ENCODE results near the gene ATP11B.

The ATP11B gene

DNA sequence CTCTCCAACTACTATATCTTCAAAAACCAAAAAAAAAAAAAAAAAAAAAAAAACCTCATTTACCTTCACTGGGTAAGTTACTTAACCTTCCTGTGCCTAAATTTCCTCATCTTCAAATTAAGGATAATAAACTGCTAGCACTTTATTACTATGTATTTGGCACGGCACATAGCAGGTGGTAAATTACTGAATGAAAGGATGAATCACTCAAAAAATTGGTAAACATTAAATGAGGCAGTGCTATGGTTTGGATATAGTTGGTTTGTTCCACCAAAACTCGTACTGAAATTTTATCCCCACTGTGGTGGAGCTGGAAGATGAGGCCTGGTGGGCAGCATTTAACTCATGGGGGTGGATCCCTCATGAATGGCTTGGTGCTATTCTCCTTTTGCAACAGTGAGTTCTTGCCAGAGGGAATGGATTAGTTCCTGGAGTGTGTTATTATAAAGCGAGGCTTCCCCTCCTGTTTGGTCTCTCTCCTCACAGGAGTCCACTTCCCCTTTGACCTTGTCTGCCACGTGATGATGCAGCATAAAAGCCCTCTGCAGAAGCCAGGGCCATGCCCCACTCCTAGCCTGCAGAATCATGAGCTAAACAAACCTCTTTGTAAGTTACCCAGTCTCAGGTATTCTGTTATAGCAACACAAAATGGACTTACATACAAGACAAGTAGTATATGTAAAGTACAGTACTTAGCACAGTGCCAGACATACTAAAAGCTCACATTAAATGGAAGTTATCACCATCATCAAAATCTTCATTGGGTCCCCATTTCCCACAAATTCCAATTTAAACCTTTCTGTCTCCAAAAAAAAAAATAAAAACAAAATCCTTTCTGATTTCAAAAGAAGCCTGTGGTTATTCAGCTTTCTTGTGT, 166.4 kb downstream of the ATP11B start:
- peak; percentile 28 for DNase-seq

DNA sequence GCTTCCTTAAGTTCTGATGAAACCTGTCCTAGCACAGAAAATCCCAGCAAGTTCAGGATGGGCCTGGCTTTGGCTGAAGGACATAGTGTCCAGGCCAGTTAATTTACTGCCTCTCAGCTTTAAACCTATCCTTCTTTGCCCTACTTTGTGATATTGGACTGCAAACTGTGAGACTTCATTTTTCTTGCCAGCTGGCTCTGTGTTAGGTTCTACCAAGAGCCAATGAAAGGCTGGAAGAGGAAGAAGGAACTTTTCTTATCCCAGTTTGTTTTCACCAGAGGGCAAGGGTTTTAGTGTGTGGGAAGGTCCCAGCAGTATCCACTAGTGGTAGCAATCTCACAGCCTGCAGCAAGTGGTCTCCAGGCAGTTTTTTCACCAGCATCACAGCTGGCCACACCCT, 168.9 kb downstream of the ATP11B start:
- DNase-seq, result peak; percentile 65

DNA sequence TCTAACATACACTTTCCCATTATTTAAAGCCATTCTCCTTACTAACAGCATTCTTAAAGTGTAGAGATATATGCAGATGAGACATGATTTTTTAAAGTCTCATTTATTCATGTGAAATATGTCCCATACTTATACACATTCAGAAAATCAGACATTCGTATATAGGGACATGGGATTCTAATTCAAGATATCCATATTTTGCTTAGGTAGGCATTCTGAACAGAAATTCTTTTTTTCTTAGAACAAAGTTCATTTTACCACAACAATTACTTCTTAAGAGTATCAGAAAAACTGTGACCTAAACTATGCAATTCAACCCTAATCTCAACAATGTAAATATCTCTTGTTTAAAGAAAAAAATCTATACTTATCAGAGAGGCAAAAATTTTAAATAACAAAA, 170.9 kb downstream of the ATP11B start:
- no peak for DNase-seq

DNA sequence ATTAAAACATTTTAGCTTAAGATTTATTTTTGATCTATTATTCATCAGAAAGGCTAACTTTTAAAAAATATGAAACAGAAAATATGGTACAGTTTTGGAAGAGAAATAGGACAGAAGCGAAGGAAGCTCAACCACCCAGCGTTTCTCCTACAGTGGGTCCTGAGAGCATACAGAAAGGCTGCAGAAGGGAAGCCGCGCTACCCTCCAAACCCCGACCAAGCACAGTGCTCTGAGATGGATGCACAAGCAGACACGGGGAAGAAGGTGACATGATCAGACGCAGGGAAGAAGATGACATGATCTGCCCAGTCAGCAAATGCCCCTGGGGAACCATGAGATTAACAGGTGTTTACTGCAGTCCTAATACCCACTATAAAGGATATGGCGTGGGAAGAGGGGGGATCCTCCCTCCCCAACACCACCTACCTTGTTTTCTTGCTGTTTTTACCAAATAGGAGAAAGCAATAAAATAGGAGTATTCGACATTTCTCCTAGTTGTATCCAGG, 172.6 kb downstream of the ATP11B start:
- DNase-seq, result no peak

DNA sequence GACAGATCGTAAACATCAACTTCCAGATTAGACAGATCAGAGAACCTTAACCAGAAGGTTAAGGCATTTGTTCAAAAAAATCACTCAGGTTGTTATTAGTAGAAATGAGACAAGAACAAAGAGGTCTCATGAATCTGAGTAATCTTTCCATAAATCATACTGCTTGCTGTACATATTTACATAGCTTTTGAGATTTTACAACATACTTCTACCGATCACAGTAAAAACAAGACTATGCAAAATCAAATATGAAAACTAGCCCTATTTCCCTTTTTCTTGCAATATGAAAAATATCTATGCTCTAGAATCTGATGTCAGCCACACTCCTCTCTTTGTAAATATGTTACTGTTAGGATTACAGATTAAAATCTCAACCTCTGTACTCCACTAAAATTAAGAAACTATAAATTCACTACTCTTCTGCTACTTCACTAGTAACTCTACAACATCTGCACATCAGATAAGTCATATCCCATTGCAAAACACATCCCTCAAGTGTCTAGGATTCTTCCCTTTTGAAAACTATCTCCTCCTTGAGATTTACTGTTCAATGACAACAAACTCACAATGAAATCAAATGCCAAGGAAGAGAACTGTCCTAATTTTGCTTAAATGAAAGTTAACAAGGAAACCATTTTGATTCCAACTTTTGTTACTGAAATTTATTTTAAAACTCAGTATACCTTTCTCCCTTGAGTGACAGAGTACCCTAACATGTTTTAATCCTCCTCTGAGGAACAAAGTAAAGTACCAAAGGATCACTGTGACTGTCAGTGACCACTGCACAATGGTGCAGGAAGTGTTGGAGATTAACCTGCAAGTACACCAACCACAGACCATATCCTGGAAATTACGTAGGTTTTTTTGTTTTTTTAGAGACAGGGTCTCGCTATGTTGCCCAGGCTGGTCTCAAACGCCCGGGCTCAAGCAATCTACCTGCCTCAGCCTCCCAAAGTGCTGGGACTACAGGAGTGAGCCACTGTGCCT, 174.2 kb downstream of the ATP11B start:
- DNase-seq, result no peak

DNA sequence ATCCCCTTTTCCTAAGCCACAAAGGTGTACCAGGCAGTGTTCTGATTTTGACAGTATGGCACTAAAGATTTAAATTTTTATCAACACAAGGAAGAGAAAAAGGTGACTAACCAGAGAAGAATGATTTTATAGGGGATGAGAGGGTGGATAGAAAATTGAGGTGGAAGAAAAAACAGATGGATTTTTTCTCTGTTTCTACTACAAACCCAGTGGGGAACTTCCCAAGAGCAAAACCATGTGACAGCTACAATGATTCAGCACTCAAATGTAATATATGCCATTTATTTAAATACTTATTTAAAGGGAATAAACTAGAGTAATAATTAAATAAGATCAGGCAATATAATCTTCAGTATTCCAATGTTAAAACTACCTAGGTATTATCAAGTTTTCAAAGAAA, 176.0 kb downstream of the ATP11B start:
- DNase-seq, result no peak

DNA sequence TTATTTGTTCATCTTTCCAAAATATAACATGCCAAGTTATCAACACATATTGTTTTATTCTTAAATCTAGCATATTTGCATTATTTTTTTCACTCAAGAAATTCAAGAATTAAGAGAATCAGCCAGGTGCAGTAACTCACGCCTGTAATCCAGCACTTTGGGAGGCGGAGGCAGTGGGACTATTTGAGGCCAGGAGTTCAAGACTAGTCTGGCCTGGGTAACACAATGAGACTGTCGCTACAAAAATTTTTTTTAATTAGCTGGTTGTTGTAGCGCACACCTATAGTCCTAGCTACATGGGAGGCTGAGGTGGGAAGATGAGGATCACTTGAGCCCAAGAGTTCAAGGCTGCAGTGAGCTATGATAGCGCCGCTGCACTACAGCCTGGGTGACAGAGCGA, 176.5 kb downstream of the ATP11B start:
- no peak for DNase-seq

DNA sequence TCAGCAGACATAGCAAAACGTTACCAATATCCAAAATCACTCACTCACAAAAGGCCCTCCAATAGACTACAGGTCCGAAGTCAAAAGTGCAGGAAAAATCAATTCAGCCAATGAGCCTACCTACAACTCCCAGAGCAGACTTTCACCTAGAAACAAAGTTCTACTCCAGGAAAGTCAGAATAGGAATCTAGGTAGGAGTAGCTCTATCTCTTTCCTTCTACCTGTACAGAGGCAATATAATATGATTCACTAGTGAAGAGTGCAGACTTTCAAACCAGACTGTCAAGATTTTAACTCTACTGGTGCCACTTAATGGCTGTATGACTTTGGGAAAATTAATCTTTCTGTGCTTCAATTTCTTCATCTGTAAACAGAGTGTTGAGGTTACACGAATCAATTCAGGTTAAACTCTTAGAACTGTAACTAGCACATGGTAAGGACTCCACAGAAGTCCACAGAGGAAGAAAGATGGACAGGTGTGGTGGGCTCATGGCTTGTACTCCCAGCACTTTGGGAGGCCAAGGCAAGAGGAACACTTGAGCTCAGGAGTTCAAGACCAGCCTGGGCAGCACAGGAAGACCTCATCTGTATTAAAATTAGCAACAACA, 177.6 kb downstream of the ATP11B start:
- DNase-seq, result no peak

Data from midbrain (tissue), 1 donor.